ENCODE data around the gene ZBTB11. TPM values are rescaled to one million over a fixed set of nuclear protein-coding genes. Genes with fewer than 3 reads are reported as not detected.
A peak's percentile ranks its signal among the peaks of the same experiment; 100 is the strongest.
"Not testable (repeated sequence)": the region's sequence is repeated elsewhere in the genome, so short reads cannot be mapped to it uniquely, and the experiment has no call there.

Gene ZBTB11
- total RNA-seq, 1 donor from 2014 or later = 30.2 TPM

DNA sequence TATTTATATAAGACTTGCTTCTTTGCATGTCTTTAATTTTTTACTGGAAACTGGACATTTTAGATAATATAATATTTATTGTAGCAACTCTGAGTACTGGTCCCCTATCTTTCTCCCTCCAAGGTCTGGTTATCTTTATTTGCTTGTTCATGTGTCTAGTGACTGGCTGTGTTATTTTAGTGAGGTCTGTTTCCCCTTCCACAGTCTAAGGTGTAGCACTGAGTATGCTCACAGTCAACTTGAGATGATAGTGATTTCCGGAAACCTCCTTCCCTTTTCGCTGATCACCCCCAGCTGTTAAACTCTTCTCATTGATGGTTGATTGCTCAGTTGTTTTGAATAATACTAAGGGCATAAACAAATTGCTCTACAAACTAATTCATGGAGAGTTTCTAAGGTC, 65.9 kb downstream of the ZBTB11 start:
- H3K4me1 ChIP-seq = no peaks in the 10 kb centered on the region

DNA sequence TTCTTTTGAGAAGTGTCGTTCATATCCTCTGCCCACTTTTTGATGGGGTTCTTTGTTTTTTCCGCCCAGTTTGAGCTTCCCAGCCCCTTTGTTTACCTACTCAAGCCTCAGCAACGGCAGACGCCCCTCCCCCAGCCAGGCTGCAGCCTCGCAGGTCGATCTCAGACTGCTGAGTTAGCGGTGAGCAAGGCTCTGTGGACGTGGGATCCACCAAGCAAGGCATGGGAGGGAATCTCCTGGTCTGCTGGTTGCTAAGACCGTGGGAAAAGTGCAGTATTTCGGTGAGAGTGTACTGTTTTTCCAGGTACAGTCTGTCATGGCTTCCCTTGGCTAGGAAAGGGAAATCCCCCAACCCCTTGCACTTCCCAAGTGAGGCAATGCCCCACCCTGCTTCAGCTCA, 71.5 kb downstream of the ZBTB11 start:
- H3K36me3 ChIP-seq; H3K4me1 ChIP-seq; H3K4me3 Mint-ChIP-seq; H3K4me3 ChIP-seq; H3K4me1 Mint-ChIP-seq; H4K20me1 ChIP-seq (ENCODE audit: low read depth); H3K36me3 Mint-ChIP-seq; H3K27ac Mint-ChIP-seq; H3K9ac ChIP-seq; DNase-seq (ENCODE audit: low spot score); H3K9me3 Mint-ChIP-seq; H3K27ac ChIP-seq; H3K9me3 ChIP-seq (ENCODE audit: low read depth); H3F3A ChIP-seq (ENCODE audit: low read depth); H3K27me3 ChIP-seq; H3K4me2 ChIP-seq; H3K79me2 ChIP-seq (ENCODE audit: low read depth); H3K27me3 Mint-ChIP-seq (ENCODE audit: insufficient read depth, low read depth): not testable (repeated sequence)
- peak overlapping the region; percentile 73 for H2AFZ ChIP-seq (replicated peaks)

More for the DNA sequence above, 65.9 kb downstream of the ZBTB11 start:
- no peak overlapping the region for H3K4me3 ChIP-seq
- Mint-ChIP-seq H3K36me3 (no peaks in the 10 kb centered on the region), H3K4me3 (no peak overlapping the region), H3K27me3 (ENCODE audit: insufficient read depth, low read depth) (no peaks in the 10 kb centered on the region), H3K27ac (no peak overlapping the region), H3K9me3 (no peaks in the 10 kb centered on the region), H3K4me1 (peaks cover 4% of the 10 kb centered on the region)
- TF ChIP-seq, protein P1, sequence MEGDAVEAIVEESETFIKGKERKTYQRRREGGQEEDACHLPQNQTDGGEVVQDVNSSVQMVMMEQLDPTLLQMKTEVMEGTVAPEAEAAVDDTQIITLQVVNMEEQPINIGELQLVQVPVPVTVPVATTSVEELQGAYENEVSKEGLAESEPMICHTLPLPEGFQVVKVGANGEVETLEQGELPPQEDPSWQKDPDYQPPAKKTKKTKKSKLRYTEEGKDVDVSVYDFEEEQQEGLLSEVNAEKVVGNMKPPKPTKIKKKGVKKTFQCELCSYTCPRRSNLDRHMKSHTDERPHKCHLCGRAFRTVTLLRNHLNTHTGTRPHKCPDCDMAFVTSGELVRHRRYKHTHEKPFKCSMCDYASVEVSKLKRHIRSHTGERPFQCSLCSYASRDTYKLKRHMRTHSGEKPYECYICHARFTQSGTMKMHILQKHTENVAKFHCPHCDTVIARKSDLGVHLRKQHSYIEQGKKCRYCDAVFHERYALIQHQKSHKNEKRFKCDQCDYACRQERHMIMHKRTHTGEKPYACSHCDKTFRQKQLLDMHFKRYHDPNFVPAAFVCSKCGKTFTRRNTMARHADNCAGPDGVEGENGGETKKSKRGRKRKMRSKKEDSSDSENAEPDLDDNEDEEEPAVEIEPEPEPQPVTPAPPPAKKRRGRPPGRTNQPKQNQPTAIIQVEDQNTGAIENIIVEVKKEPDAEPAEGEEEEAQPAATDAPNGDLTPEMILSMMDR (IDR thresholded peaks at IDR 0.05) = no peak
- TF ChIP-seq EZH2phosphoT487 (IDR thresholded peaks at IDR 0.05) (no peak), EZH2 (IDR thresholded peaks at IDR 0.05) (no peak)
- H4K20me1 ChIP-seq (ENCODE audit: low read depth) = no peaks in the 10 kb centered on the region
- no peak overlapping the region for H3K4me2 ChIP-seq
- no peaks in the 10 kb centered on the region for H3K9me3 ChIP-seq (ENCODE audit: low read depth)
- H2AFZ ChIP-seq (replicated peaks) = no peak overlapping the region
- no peaks in the 10 kb centered on the region for H3K36me3 ChIP-seq
- no peak overlapping the region for H3K9ac ChIP-seq
- peaks cover 3% of the 10 kb centered on the region for H3F3A ChIP-seq (ENCODE audit: low read depth)
- no peaks in the 10 kb centered on the region for H3K27me3 ChIP-seq
- no peak for DNase-seq (ENCODE audit: low spot score)
- no peaks in the 10 kb centered on the region for H3K79me2 ChIP-seq (ENCODE audit: low read depth)
- H3K27ac ChIP-seq = no peak overlapping the region

GRCh38 chr3:101603184-101603583, 73.7 kb downstream of the ZBTB11 start:
- DNase-seq (ENCODE audit: low spot score) = no peak
- Histone ChIP-seq H3K79me2 (ENCODE audit: low read depth) (no peaks in the 10 kb centered on the region), H3K4me3 (no peak overlapping the region), H3K9me3 (ENCODE audit: low read depth) (no peaks in the 10 kb centered on the region), H3K27me3 (no peaks in the 10 kb centered on the region), H3K27ac (no peak overlapping the region), H3K36me3 (no peaks in the 10 kb centered on the region), H3K4me1 (no peaks in the 10 kb centered on the region), H4K20me1 (ENCODE audit: low read depth) (no peaks in the 10 kb centered on the region), H3F3A (ENCODE audit: low read depth) (peaks cover 7% of the 10 kb centered on the region), H2AFZ (replicated peaks) (no peak overlapping the region), H3K9ac (no peak overlapping the region), H3K4me2 (no peak overlapping the region)
- Mint-ChIP-seq H3K4me1 (no peaks in the 10 kb centered on the region), H3K4me3 (no peak overlapping the region), H3K27ac (no peak overlapping the region), H3K36me3 (peaks cover 4% of the 10 kb centered on the region), H3K9me3 (no peaks in the 10 kb centered on the region), H3K27me3 (ENCODE audit: insufficient read depth, low read depth) (peaks cover 8% of the 10 kb centered on the region)
- TF ChIP-seq, protein P1 (IDR thresholded peaks at IDR 0.05) = no peak
- no peak for TF ChIP-seq EZH2 (IDR thresholded peaks at IDR 0.05)
- no peak for TF ChIP-seq EZH2phosphoT487 (IDR thresholded peaks at IDR 0.05)

DNA sequence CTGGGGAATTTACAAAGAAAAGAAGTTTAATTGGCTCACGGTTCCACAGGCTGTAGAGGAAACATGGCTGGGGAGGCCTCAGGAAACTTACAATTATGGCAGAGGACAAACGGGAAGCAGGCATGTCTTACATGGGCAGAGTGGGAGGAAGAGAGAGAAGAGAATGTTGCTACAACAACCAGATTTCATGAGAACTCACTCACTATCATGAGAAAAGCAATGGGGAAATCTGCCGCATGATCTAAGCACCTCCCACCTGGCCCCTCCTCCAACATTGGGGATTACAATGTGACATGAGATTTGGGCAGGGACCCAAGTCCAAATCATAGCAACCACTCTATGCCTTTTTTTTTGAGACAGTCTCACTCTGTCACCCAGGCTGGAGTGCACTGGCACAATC, 74.2 kb downstream of the ZBTB11 start:
- Histone ChIP-seq H3F3A (ENCODE audit: low read depth) (peaks cover 7% of the 10 kb centered on the region), H3K4me3 (no peak overlapping the region), H3K36me3 (no peaks in the 10 kb centered on the region), H3K79me2 (ENCODE audit: low read depth) (no peaks in the 10 kb centered on the region), H4K20me1 (ENCODE audit: low read depth) (no peaks in the 10 kb centered on the region), H3K27ac (no peak overlapping the region), H3K4me1 (no peaks in the 10 kb centered on the region), H3K27me3 (no peaks in the 10 kb centered on the region), H3K4me2 (no peak overlapping the region), H3K9ac (no peak overlapping the region), H2AFZ (replicated peaks) (no peak overlapping the region), H3K9me3 (ENCODE audit: low read depth) (no peaks in the 10 kb centered on the region)
- H3K9me3 Mint-ChIP-seq = no peaks in the 10 kb centered on the region
- H3K27me3 Mint-ChIP-seq (ENCODE audit: insufficient read depth, low read depth) = peaks cover 8% of the 10 kb centered on the region
- H3K4me1 Mint-ChIP-seq = no peaks in the 10 kb centered on the region
- H3K36me3 Mint-ChIP-seq = peaks cover 4% of the 10 kb centered on the region
- no peak overlapping the region for H3K27ac Mint-ChIP-seq
- no peak overlapping the region for H3K4me3 Mint-ChIP-seq
- no peak for DNase-seq (ENCODE audit: low spot score)
- TF ChIP-seq EZH2phosphoT487 (IDR thresholded peaks at IDR 0.05) (no peak), EZH2 (IDR thresholded peaks at IDR 0.05) (no peak)
- TF ChIP-seq, protein P1 (IDR thresholded peaks at IDR 0.05) = no peak

Small RNAs within 50 kb of the gene (small RNA-seq; reads per million reads assigned to genes)
- gene RF00019 (not detected), gene RNU6-1256P (not detected), gene RNY1P12 (0.27 reads per million, percentile 20 among the genes with 10 or more reads in this experiment)

Other genes starting within 250 kb of the ZBTB11 start
- 31.4 and 48.0 TPM in 2 replicates for gene SENP7, start 163.9 kb downstream of the ZBTB11 start, total RNA-seq (ENCODE audit: low replicate concordance)
- gene TRMT10C, start 115.3 kb downstream of the ZBTB11 start, total RNA-seq (ENCODE audit: low replicate concordance) = 48.2 and 85.9 TPM in 2 replicates
- gene PCNP, start 103.0 kb downstream of the ZBTB11 start, total RNA-seq (ENCODE audit: low replicate concordance) = 149 and 248 TPM in 2 replicates
- gene RPL24, start 9.6 kb upstream of the ZBTB11 start, total RNA-seq (ENCODE audit: low replicate concordance) = 2,339 and 2,343 TPM in 2 replicates
- gene CEP97, start 47.5 kb upstream of the ZBTB11 start, total RNA-seq (ENCODE audit: low replicate concordance) = 38.2 and 46.1 TPM in 2 replicates
- gene NXPE3, start 102.1 kb upstream of the ZBTB11 start, total RNA-seq (ENCODE audit: low replicate concordance) = 9.4 and 9.6 TPM in 2 replicates
- gene NFKBIZ, start 172.4 kb upstream of the ZBTB11 start, total RNA-seq (ENCODE audit: low replicate concordance) = 14.7 and 19.7 TPM in 2 replicates

Data from neural progenitor cell (in vitro differentiated cells).